ENCODE measurements around the gene MCC. TPM values are rescaled to one million over a fixed set of nuclear protein-coding genes. Genes with fewer than 3 reads are reported as not detected.
A peak's percentile ranks its signal among the peaks of the same experiment; 100 is the strongest.

MCC gene
- total and polyA plus RNA-seq, 2 experiments from 2014 or later = 3.4 to 8.8 TPM

DNA sequence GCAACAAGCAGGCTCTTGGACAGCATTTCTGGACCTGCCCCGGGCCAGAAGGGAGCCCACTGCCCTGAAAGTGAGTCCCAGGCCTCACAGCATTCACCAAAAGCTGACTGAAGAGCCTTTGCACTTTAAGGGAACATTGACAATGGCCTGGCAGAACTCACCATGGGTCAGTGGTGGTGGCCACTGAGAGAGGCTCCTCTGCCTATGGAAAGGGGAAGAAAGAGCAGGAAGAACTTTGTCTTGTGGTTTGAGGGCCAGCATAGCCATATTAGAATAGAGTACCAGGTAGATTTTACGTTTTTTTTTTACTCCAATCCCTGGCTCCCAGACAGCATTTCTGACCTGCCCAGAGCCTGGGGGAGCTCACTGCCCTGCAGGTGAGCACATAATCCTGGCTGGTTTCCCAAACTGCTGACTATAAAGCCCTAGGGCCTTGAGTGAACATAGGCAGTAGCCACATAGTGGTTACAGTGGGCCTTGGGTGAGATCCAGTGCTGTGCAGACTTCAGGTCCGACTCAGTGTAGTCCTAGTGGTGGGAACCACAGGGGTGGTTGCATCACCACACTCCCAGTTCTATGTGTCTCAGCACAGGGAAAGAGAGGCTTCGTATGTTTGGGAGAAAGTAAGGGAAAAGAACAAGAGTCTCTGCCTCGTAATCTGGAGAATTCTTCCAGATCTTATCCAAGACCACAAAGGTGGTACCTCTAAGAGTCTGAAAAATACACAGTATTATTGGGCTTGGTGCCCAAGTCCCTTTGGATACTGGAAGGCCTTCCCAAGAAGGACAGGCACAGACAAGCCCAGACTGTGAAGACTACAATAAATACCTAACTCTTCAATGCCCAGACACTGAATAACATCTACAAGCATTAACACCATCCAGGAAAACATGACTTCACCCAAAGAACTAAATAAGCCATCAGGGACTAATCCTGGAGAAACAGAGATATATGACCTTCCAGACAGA is 143.0 kb downstream of the MCC start:
- Histone ChIP-seq H3K36me3 (ENCODE audit: low read depth) (no peaks in the 10 kb centered on the region), H3K27me3 (replicated peaks; ENCODE audit: insufficient read depth) (no peaks in the 10 kb centered on the region), H3K27ac (no peak overlapping the region), H2AFZ (no peak overlapping the region), H3K9me3 (ENCODE audit: low read depth) (no peaks in the 10 kb centered on the region), H3K9me2 (ENCODE audit: insufficient read depth) (no peaks in the 10 kb centered on the region), H3K9ac (no peak overlapping the region), H3K4me3 (no peak overlapping the region), H3K4me1 (ENCODE audit: insufficient read depth) (no peaks in the 10 kb centered on the region), H3K79me2 (ENCODE audit: insufficient read depth) (no peaks in the 10 kb centered on the region), H3F3A (ENCODE audit: insufficient read depth) (no peaks in the 10 kb centered on the region), H4K20me1 (ENCODE audit: insufficient read depth) (no peaks in the 10 kb centered on the region), H3K4me2 (ENCODE audit: unreplicated experiment) (no peak overlapping the region)
- peak; percentile 38 for DNase-seq
- whole genome bisulfite sequencing, 2 experiments (ENCODE audit: low coverage in 1 of 2, low lambda C conversion rate in 2 of 2, missing lambda C conversion rate in 2 of 2) = 74 to 80% methylated on average over 5 of the region's 5 CpGs
- in situ Hi-C loops (cut with MboI) = no loop called here
- TF ChIP-seq EZH2phosphoT487 (IDR thresholded peaks at IDR 0.05; ENCODE audit: insufficient read depth, low read depth) (no peak), EZH2 (IDR thresholded peaks at IDR 0.05; ENCODE audit: insufficient read depth, poor library complexity, severe bottlenecking) (no peak)

DNA sequence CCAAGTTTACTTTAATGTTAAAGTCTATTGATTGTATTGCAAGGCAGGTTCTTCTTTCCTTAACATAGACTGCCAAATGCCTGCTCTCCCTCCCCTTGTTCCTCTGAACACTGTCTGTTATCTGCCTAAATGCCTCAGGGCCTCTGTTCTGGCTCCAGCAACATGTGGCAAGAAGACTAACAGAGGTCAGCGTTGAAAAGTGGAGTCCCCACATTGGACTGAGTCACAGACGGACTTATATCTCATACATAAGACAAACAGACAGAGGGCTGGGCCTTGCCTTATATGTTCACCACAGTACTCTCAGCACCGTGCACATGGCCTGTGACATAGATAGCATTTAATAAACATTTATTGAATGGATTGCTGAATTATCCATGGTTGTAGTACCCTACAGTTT is 144.9 kb downstream of the MCC start:
- Histone ChIP-seq H3K9ac (no peak overlapping the region), H3K4me1 (ENCODE audit: insufficient read depth) (no peaks in the 10 kb centered on the region), H3K27ac (no peak overlapping the region), H3K27me3 (replicated peaks; ENCODE audit: insufficient read depth) (no peaks in the 10 kb centered on the region), H4K20me1 (ENCODE audit: insufficient read depth) (no peaks in the 10 kb centered on the region), H3K9me2 (ENCODE audit: insufficient read depth) (no peaks in the 10 kb centered on the region), H3K4me3 (no peak overlapping the region), H3K36me3 (ENCODE audit: low read depth) (no peaks in the 10 kb centered on the region), H3K9me3 (ENCODE audit: low read depth) (no peaks in the 10 kb centered on the region), H2AFZ (no peak overlapping the region), H3K4me2 (ENCODE audit: unreplicated experiment) (no peak overlapping the region), H3K79me2 (ENCODE audit: insufficient read depth) (no peaks in the 10 kb centered on the region), H3F3A (ENCODE audit: insufficient read depth) (no peaks in the 10 kb centered on the region)
- 54 to 68% methylated on average over 3 of the region's 3 CpGs for WGBS, 2 experiments (ENCODE audit: low coverage in 1 of 2, low lambda C conversion rate in 2 of 2, missing lambda C conversion rate in 2 of 2)
- in situ Hi-C loops (cut with MboI) = no loop called here
- TF ChIP-seq EZH2phosphoT487 (IDR thresholded peaks at IDR 0.05; ENCODE audit: insufficient read depth, low read depth) (no peak), EZH2 (IDR thresholded peaks at IDR 0.05; ENCODE audit: insufficient read depth, poor library complexity, severe bottlenecking) (no peak)
- DNase-seq = peak; percentile 14

DNA sequence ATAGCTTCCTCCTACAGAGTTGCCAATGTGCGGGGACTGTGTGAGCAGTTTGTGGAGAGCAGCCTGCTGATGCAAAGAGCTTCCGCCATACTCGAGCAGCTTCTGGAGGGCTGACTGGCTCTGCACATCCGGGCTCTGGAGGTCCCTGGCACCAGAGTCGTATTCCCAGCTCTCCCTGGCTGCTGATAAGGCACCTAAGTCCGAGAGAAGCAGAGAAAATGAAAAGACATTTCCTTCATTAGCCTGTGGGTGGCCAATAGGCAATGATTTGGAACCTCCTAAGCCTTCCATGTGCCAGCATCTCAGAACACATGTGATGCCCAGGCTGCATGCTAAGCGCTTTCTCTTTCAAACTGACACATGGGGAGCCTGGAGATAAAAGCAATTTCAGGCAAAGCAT is 147.7 kb downstream of the MCC start:
- 27 to 28% methylated on average over 7 of the region's 7 CpGs for WGBS, 2 experiments (ENCODE audit: low coverage in 1 of 2, low lambda C conversion rate in 2 of 2, missing lambda C conversion rate in 2 of 2)

DNA sequence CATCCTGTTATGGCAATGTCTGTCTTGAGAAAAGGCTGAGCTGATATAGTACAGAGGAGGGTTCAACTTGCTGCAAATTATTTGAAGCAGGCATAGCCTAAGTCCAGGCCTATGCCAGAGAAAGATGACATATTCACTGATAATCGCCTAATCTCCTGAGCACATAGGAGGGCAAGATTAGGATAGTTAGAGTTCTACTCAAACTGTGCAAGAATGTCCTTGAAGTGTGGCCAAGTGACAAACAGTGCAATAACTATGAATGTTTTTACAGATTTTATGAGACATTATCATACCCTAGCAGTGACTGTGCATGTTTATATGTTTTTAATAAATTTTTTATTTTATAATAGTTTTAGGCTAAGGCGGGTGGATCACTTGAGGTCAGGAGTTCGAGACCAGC is 149.6 kb downstream of the MCC start:
- Histone ChIP-seq H4K20me1 (ENCODE audit: insufficient read depth) (no peaks in the 10 kb centered on the region), H3K79me2 (ENCODE audit: insufficient read depth) (no peaks in the 10 kb centered on the region), H3K4me3 (no peak overlapping the region), H3K4me2 (ENCODE audit: unreplicated experiment) (no peak overlapping the region), H3F3A (ENCODE audit: insufficient read depth) (no peaks in the 10 kb centered on the region), H2AFZ (no peak overlapping the region), H3K27me3 (replicated peaks; ENCODE audit: insufficient read depth) (no peaks in the 10 kb centered on the region), H3K9me2 (ENCODE audit: insufficient read depth) (no peaks in the 10 kb centered on the region), H3K4me1 (ENCODE audit: insufficient read depth) (no peaks in the 10 kb centered on the region), H3K9me3 (ENCODE audit: low read depth) (no peaks in the 10 kb centered on the region), H3K27ac (no peak overlapping the region), H3K36me3 (ENCODE audit: low read depth) (no peaks in the 10 kb centered on the region), H3K9ac (no peak overlapping the region)
- TF ChIP-seq EZH2 (IDR thresholded peaks at IDR 0.05; ENCODE audit: insufficient read depth, poor library complexity, severe bottlenecking) = no peak
- no peak for TF ChIP-seq EZH2phosphoT487 (IDR thresholded peaks at IDR 0.05; ENCODE audit: insufficient read depth, low read depth)
- in situ Hi-C loops (cut with MboI) = no loop called here
- WGBS, 2 experiments (ENCODE audit: low coverage in 1 of 2, low lambda C conversion rate in 2 of 2, missing lambda C conversion rate in 2 of 2) = 56% methylated on average over 3 of the region's 3 CpGs
- peak; percentile 26 for DNase-seq

More for the DNA sequence above, 147.7 kb downstream of the MCC start:
- no peaks in the 10 kb centered on the region for H3K27me3 ChIP-seq (replicated peaks; ENCODE audit: insufficient read depth)
- no peaks in the 10 kb centered on the region for H3K79me2 ChIP-seq (ENCODE audit: insufficient read depth)
- H3K9me3 ChIP-seq (ENCODE audit: low read depth) = no peaks in the 10 kb centered on the region
- no peak overlapping the region for H3K4me3 ChIP-seq
- no peak overlapping the region for H3K9ac ChIP-seq
- no peak overlapping the region for H3K4me2 ChIP-seq (ENCODE audit: unreplicated experiment)
- no peaks in the 10 kb centered on the region for H3K9me2 ChIP-seq (ENCODE audit: insufficient read depth)
- H3K4me1 ChIP-seq (ENCODE audit: insufficient read depth) = no peaks in the 10 kb centered on the region
- H2AFZ ChIP-seq = peak overlapping the region; percentile 57
- no peak overlapping the region for H3K27ac ChIP-seq
- in situ Hi-C loops (cut with MboI) = no loop called here
- no peak for TF ChIP-seq EZH2 (IDR thresholded peaks at IDR 0.05; ENCODE audit: insufficient read depth, poor library complexity, severe bottlenecking)
- no peak for TF ChIP-seq EZH2phosphoT487 (IDR thresholded peaks at IDR 0.05; ENCODE audit: insufficient read depth, low read depth)
- no peaks in the 10 kb centered on the region for H4K20me1 ChIP-seq (ENCODE audit: insufficient read depth)
- DNase-seq = peak; percentile 38
- H3F3A ChIP-seq (ENCODE audit: insufficient read depth) = no peaks in the 10 kb centered on the region
- H3K36me3 ChIP-seq (ENCODE audit: low read depth) = no peaks in the 10 kb centered on the region
